Globus pallidus (tissue), 1 donor: ENCODE data around the gene THG1L.
"Not testable (repeated sequence)": the region's sequence is repeated elsewhere in the genome, so short reads cannot be mapped to it uniquely, and the experiment has no call there.

Experiments
- DNase-seq: peaks from one replicate; pipeline ENCODE4 v3.0.0-alpha.2; 2015; ENCODE audit warnings: low spot score

The THG1L gene

GRCh38 chr5:157727858-157728257 lies 3.4 kb upstream of the THG1L start:
- DNase-seq = not testable (repeated sequence)

GRCh38 chr5:157729858-157730257 lies 1.4 kb upstream of the THG1L start:
- DNase-seq = no peak

- DNase-seq = no peak
These were observed 334 bp upstream of the THG1L start for GRCh38 chr5:157730900-157731271.

GRCh38 chr5:157732130-157732514 lies 902 bp downstream of the THG1L start:
- no peak for DNase-seq

GRCh38 chr5:157732596-157733262 lies 1.5 kb downstream of the THG1L start:
- no peak for DNase-seq

- DNase-seq = no peak
These were observed 3.2 kb downstream of the THG1L start for GRCh38 chr5:157734436-157734835.

- DNase-seq = no peak
These were observed 4.8 kb downstream of the THG1L start for GRCh38 chr5:157735991-157736390.

- DNase-seq = no peak
These were observed 8.4 kb downstream of the THG1L start for GRCh38 chr5:157739388-157740228.

GRCh38 chr5:157740229-157740610 lies 9.0 kb downstream of the THG1L start:
- no peak for DNase-seq

GRCh38 chr5:157741131-157741530 lies 9.9 kb downstream of the THG1L start:
- no peak for DNase-seq

- DNase-seq = peak; percentile 76
These were observed 12.2 kb downstream of the THG1L start, which contains the start of gene LSM11 for GRCh38 chr5:157743163-157744050. LSM11 (plus strand) TSS chr5:157743712; CDS start chr5:157743751, 39 bp downstream.

GRCh38 chr5:157744051-157745011 lies 13.1 kb downstream of the THG1L start:
- no peak for DNase-seq

- no peak for DNase-seq
These were observed 13.8 kb downstream of the THG1L start for GRCh38 chr5:157745041-157745456.

- no peak for DNase-seq
These were observed 16.0 kb downstream of the THG1L start for GRCh38 chr5:157747173-157747740.

GRCh38 chr5:157747766-157748700 lies 16.8 kb downstream of the THG1L start:
- DNase-seq = no peak

GRCh38 chr5:157748760-157749461 lies 17.7 kb downstream of the THG1L start:
- DNase-seq = no peak

GRCh38 chr5:157749462-157749799 lies 18.2 kb downstream of the THG1L start:
- no peak for DNase-seq

GRCh38 chr5:157750320-157750719 lies 19.1 kb downstream of the THG1L start:
- DNase-seq = no peak

GRCh38 chr5:157756122-157756521 lies 24.9 kb downstream of the THG1L start:
- no peak for DNase-seq
